Fibroblast of skin of right biceps (primary cell): Measurements from ENCODE around the gene MAGI3.
"Not testable (repeated sequence)": the region's sequence is repeated elsewhere in the genome, so short reads cannot be mapped to it uniquely, and the experiment has no call there.

Source experiments
- DNase-seq: peaks from one replicate; pipeline ENCODE4 v3.0.0-alpha.2; 2013

The MAGI3 gene

DNA sequence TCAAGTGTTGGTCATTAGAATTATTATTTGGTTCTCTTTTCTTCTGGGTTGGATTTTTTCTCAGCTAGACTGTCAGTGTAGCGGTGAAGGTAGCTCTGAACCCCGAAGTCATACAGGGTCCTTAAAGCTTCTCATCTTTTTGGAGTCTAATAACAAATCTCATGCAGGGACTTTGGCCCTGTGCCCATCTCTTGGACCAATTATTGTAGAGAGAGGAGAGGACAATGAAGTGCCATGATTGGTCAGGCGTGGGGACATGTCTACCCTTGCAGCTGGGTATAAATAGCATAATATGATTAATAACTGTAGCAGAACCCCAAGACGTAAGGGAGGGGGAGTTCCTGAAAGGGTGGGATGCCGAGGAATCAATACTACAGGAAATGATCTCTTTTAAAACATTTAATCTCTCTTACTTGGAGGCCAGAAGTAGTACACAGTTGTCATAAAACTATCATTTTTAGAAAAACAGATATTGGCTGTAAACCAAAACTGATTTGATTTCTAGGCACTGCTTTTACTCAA, 8.8 kb downstream of the MAGI3 start:
- no peak for DNase-seq

DNA sequence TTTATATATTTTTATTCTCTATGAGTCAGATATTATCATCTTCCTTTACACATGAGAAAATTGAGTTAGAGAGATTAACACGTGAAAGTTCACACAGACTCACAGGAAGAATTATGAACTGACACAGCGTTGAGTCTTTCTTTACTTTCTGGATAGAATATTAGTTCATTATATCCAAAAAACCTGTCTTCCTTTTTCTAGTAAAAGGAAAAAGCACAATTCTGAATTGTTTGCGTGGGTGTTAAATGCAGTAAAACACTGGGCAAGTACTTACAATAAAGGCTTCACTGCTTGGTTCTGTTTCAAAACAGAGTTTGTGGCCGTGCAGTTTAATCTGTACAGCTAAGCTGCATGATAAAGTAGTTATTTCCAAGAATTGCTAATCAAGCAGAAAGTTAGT, 10.8 kb downstream of the MAGI3 start:
- no peak for DNase-seq

DNA sequence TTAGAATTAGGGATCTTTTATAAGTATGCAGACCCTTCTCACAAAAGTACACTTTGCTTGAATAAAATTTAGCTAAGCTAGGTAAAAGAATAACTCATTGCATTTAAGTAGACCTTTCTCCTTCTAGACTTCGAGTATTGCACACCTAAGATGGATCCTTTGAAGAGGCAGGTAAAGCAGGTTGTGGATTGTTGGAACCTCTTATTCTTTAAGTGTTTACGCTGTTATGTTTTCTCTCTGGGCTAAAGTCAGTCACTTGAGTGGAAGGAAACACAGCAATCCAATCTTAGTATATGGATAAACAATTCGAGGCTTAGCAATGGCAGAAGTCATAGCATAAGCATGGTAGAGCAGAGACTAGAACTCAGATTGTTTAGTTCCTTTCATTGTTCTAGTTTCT, 11.4 kb downstream of the MAGI3 start:
- no peak for DNase-seq

DNA sequence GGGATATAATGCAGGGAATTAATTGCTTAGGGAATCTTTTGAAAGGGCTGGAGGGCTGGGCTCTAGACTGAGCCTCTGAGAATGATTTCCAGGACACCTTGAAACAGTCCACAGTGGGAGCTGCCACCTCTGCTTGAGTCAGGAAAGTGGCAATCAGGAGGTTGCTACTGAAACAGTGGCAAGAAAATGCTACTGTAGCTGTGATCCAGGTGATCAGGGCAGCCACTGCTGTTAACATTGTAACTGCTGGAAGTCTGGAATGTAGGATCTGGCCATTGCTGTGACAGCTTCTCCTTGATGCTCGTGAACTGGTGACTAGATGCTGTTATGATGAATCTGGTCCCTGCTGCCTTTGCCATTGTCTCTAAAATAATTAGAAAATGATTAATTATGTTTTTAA, 12.8 kb downstream of the MAGI3 start:
- no peak for DNase-seq

DNA sequence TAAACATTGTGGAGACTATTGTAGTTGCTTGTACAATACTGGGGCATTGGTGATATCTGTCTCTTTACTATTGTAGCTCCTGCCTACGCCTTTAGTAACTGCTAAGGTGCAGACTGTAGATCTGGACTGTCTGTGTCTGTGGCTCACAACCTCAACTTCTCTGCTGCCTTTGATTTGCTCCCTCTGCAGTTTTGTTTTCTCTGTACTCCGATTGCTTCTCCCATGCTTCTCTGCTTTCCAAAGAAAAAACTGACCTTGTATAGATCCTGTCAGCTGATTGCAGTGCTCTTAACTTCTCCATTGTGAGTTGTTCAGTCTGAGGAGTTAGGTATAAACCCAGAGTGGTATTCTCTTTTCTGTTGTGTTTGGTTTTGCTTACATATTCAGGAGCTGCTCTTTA, 15.3 kb downstream of the MAGI3 start:
- no peak for DNase-seq

DNA sequence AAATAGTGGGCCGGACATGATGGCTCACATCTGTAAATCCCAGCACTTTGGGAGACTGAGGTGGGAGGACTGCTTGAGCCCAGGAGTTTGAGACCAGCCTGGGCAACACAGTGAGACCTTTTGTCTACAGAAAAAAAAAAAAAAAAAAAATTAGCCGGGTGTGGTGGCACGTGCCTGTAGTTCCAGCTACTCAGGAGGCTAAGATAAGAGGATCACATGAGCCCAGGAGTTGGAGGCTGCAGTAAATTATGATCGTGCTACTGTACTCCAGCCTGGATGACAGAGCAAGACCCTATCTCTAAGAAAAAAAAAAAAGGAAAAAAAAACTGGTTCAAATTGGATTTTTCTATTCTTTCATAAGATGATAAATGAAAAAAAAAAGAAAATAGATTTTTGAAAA, 15.8 kb downstream of the MAGI3 start:
- DNase-seq: not testable (repeated sequence)

DNA sequence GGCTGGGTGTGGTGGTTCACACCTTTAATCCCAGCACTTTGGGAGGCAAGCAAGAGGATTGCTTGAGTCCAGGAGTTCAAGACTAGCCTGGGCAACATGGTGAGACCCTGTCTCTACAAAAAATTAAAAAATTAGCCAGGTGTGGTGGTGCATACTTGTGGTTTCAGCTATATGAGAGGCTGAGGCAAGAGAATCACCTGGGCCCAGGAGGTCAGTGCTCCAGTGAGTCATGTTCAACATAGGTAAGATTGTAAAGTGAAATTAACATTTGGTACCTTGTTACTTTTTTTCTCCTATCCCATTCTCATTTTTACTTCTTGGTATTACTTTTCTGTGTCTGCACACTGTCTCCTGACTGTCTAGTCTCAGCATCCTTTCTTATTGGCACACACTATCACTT, 19.0 kb downstream of the MAGI3 start:
- no peak for DNase-seq

DNA sequence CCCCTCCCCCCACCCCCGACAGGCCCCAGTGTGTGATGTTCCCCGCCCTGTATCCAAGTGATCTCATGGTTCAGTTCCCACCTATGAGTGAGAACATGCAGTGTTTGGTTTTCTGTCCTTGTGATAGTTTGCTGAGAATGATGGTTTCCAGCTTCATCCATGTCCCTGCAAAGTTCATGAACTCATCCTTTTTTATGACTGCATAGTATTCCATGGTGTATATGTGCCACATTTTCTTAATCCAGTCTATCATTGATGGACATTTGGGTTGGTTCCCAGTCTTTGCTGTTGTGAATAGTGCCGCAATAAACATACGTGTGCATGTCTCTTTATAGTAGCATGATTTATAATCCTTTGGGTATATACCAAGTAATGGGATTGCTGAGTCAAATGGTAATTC, 21.7 kb downstream of the MAGI3 start:
- DNase-seq: not testable (repeated sequence)

DNA sequence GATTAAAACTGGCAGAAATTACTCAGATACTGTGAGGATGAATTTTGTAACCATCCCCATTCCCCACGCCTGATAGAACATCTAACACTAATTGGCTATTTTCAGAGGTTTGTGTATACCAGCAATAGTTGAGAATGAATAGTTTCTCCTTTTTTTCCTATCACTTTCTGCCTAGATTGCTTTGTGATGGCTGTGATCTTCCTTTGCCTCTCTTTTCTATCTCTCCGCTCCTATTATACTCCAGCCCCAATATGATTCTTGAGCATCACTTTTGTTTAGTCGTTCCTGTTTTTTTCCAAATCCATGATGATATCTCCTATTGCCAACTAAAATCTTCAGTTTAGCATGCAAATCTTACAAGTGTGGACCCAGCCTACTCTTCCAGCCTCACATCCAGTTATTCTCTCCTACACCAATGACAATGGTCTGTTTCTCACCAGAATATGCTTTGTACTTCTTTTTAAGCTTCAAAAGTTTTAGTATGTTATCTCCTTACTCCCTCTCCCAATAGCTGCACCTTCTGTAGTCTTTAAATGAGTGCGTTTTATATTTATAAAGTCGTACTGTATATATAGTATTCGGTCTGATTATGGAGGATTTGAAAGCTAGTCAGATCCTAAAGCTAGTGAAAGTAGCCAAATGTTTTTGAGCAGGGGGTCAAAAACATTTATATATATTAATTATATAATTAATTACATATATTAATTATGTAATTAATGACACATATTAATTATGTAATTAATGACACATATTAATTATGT, 25.2 kb downstream of the MAGI3 start:
- DNase-seq: no peak

DNA sequence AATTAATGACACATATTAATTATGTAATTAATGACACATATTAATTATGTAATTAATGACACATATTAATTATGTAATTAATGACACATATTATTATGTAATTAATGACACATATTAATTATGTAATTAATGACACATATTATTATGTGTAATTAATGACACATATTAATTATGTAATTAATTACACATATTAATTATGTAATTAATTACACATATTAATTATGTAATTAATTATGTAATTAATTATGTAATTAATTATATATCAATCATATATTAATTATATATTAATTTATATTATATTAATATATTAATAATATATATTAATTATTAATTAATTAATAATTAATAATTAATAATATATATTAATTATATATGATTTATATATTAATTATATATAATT, 25.8 kb downstream of the MAGI3 start:
- DNase-seq: not testable (repeated sequence)

DNA sequence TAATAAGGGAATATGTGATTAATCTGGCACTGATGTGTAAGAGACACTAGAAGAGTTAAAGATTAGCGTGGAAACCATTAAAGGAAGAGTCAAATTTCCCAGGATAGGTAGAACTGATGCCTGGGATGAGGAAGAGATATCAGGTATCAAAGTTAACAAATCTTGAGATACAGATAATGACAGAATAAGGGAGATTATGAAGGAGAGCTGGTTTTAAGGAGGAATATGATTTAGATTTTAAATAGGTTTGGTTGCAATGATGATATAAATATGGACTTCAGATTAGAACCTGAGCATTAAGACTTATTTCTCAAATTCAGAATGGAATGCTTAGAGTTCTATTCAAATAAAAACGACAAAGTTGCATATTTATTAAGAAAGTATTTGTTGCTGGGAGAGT, 26.2 kb downstream of the MAGI3 start:
- DNase-seq: no peak

DNA sequence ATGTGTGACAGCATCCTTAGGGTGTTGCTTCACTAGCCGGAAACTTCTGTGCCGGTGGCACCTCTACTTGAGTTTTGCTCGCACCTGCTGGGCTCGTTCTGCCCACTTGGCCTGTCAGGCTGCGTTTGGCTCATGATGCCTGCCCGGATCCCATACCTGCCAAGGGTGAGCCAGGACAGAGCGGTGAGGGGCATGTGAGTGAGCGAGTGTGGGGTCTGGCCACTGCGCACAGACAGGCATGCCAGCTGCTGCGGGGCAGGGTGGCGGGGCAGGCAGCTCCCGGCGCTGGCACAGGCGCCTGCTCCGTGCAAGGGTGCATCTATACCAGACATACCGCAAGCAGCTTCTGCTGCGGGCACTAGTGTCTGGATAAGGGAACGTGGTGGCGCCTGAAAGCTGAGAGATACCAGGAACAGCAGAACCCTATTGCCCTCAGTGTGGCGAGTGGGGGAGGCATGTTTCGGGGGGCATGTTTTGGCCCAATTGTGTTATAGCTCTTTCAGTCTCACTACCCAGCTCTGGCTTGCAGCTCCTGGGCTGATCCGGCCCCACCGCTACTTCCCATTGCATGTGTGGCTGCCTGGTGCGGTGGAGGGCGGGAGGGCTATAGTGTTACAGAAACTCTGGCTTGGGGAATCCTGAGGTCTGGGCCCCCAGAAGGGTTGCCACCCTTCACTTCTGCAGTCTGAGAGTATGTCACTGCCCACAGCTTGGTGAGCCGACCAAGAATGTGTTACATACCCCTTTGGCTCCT, 32.2 kb downstream of the MAGI3 start:
- no peak for DNase-seq

DNA sequence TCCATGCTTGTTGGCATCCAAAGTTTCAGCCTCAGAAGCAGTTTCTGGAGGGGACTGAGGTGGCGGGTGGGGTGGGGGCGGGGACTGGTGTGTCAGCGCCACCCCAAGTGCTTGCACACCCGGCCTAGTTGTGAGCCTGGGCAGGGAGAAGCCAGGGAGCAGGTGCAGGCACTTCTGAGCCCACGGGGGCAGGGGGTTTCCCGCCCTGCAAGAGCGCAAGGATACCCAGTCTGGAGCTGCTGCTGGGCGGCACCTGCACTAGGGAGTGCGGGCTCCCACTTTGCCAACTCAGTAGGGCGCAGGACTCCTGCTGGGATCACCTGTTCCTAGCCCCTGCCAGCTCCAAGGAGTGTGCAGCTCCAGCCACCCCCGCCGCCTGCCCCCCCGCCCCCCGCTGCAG, 33.5 kb downstream of the MAGI3 start:
- DNase-seq: no peak

DNA sequence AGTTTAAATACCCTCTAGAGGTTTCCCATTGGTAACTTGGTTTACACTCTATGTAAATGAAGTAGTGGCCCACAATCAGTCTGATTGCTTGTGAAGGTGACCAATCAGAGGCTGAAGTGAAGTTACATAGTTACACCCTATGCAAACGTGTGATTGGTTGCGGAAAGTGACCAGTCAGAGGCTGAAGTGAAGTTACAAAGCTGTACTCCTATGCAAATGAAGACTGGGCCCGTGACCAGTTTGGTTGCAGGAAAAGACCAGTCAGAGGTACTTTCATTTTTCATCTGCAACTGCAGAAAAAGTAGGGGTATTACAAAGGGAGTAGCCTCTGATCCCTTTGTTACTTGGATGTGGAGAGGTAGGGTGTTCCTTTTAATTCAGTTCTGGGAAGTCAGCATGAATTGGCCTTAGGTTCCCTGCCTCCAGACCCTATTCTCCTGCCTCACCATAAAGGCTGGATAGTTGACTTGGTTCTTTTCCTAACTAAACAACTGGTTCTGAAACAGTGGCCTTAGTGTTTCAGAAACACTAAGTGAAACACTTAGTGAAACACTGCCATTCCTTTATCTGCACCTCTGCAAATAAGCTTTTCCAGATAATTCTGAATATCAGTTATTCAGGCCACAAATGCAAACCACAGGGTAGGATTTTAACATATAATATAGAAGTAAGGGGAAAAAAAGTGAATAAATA, 39.3 kb downstream of the MAGI3 start:
- no peak for DNase-seq

DNA sequence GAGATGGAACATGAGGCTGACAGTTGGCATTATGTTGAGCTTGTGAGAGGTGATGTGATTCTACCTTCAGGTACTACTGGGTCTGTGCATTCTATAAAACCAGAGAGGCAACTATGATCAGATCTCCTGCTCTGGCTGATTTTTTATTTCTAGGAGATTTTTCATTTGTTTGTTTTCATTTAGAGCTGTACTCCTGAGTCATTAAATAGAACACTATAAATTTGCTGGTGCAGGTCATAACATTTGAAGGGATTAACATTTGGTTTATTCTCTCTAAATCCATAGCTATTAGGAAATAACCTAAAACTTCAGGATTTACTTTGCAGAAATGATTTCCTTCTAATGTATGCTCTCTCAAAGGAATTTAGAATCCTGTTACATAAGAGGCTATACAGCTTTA, 42.9 kb downstream of the MAGI3 start:
- no peak for DNase-seq

DNA sequence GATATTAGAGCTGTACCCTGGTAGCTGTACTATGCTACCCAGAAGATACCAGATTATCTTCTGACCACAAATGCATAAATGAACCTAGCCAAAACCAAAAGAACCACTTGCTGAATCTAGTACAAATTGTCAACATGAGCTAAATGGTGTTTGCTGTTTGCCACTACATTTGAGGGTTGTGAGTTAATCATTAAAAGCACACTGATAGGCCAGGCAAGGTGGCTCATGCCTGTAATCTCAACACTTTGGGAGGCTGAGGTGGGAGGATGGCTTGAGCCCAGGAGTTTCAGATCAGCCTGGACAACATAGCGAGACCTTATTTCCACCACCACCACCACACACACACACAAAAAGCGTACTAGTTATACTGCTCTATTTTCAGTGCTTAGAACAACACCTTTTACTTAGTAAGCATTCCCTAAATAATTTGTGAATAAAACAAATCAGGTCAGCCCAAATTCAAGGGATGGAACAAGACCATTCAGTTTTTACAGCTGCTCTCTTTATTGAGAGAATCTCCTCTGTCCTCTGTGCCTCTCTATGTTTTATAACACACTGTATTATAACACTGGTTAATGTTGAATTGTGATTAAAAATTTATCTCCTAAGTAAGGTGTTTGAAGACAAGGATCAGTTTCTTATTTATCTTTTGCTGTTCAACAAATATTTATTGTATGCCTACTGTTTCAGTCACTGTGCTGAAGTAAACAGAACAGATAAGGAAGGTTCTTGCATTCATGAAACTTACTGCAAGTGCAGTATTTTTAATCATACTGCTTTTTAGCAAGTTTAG, 44.0 kb downstream of the MAGI3 start:
- no peak for DNase-seq

DNA sequence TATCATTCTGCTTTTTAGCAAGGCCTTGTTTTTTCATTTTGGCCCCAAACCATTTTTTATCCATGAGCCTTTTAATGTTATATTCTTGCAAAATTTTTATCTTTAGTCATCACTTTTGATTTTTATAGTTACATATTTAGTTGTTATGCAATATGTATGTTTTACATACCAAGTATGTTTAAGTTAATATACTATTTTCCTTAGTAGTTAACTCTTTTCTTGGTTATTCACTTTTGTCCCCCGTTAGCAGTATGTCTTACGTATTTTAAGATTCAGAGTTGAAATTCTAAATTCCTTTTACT, 44.5 kb downstream of the MAGI3 start:
- no peak for DNase-seq

DNA sequence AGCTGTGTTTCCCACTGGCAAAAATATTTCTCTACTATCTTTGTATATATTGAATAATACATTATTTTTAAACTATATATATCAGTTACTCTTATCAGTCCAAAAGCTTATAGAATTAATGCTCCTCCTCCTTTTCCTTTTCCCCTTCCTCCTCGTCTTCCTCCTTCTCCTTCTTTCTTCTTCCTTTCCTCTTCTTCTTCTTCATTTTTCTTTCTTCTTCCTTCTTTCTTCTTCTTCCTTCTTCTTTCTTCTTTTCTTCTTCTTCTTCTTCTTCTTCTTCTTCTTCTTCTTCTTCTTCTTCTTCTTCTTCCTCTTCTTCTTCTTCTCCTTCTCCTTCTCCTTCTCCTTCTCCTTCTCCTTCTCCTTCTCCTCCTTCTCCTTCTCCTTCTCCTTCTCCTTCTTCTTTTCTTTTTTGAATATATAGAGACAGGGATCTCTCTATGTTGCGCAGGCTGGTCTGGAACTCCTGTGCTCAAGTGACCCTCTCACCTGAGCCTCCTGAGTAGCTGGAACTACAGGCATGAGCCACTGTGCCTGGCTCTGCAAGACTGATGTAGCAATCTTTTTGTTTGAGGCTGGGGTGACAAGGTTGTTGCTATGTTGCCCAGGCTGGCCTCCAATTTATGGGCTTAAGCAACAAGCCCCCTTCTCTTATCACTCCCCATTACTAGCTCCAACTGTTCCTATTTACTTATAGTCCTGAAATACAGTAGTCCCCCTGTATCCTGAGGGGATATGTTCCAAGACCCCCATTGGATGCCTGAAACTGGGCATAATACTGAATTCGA, 47.4 kb downstream of the MAGI3 start:
- no peak for DNase-seq

DNA sequence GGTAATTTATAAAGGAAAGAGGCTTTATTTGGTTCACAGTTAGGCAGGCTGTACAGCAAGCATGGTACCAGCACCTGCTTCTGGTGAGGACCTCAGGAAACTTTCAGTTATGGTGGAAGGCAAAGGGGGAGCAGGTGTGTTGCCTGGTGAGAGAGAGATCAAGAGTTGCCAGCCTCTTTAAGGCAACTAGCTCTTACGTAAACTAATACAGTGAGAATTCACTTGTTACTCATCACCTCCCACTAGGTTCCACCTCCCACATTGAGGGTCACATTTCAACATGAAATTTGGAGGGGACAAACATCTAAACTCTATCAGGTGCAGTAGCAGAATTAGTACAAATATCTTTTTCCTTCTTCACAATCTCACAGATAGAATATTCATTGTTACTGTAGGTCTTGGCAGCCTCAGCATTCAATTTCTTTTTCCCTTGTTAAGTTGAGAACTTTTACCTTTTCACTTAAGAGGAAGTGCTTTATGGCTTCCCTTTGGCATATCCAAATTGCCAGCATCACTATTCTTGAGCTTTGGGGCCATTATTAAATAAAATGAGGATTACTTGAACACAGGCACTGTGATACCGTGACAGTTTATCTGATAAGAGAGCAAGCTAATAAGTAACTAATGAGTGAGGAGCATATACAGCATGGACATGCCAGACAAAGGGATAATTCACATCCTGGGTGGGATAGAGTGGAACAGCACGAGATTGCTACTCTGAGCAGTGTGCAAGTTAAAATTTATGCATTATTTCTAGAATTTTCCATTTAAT, 48.4 kb downstream of the MAGI3 start:
- no peak for DNase-seq

DNA sequence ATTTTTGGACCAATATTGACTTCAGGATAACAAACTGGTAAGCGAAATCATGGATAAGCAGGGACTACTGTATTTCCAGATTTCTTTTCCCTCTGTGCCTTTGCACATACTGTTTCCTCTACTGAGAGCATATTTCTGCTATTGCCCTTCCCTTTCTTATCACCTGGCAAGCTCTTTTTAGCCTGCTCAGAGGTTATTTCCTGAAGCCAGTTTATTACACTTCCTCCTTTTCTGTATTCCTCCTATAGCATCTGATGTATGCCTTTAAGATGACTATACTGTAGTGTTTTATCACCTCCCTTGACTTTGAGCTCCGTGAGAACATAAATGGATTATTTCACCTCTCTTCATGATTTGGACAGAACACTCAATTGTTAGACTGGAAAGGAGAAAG, 49.0 kb downstream of the MAGI3 start:
- no peak for DNase-seq

DNA sequence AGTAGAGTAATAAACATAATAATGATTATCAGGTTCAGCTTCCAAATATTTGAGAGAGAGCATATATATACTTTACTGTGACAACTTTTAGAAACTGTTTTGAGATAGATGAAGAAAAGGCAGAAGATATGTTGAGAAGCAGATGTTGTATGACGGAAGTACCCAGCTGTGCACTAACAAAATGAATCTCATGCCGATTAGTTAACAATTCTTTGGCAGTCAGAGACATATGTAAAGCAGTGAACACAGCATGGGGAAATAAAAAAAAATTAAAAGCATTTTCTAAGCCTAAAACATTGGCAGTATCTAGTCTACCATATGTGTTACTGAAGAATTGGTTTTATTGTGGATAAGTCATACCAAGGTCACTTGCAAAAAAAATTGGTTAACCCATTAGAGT, 51.8 kb downstream of the MAGI3 start:
- DNase-seq: no peak

DNA sequence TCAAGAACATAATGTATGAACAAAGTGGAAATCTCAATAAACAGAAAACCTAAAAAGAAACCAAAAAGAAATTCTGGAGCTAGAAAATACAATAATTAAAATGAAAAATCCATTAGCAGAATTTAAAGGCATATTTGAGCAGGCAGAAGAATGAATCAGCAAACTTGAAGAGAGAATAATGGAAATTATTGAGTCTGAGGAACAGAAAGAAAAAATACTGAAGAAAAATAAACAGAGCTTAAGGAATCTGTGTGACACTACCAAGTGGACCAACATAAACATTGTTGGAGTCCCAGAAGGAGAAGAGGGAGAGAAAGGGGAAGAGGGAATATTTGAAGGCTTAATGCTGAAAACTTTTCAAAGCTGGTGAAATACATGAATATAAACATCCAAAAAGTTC, 54.5 kb downstream of the MAGI3 start:
- no peak for DNase-seq
